HepG2 (cell line): ENCODE results near the gene GAL3ST3. TPM values are rescaled to one million over a fixed set of nuclear protein-coding genes. Genes with fewer than 3 reads are reported as not detected.

Source experiments
- BHLHE40 ChIP-seq: IDR thresholded peaks from 2 replicates; pipeline ENCODE4 v1.6.1; 2011; ENCODE audit warnings: low read length, improper control_type of control experiment
- EEA1 ChIP-seq: sonication (generic); formaldehyde crosslinking; IDR thresholded peaks from 2 replicates; pipeline ENCODE4 v1.5.1; 2020; ENCODE audit warnings: mild to moderate bottlenecking, missing genetic modification reagents, borderline replicate concordance
- MED1 ChIP-seq: sonication (generic); formaldehyde crosslinking; IDR thresholded peaks from 2 replicates; pipeline ENCODE4 v1.4.0; 2020; ENCODE audit warnings: missing genetic modification reagents
- MLLT10 ChIP-seq: sonication (generic); formaldehyde crosslinking; IDR thresholded peaks from 2 replicates; pipeline ENCODE4 v1.4.0; 2020; ENCODE audit warnings: missing genetic modification reagents
- MTA1 ChIP-seq: sonication (generic); formaldehyde crosslinking; IDR thresholded peaks from 2 replicates; pipeline ENCODE4 v1.4.0; 2020; ENCODE audit warnings: missing genetic modification reagents, mild to moderate bottlenecking, borderline replicate concordance
- NBN ChIP-seq: fragments of 450-650 bp; conservative IDR thresholded peaks from 2 replicates; pipeline ENCODE4 v1.6.1; 2017
- NFE2L1 ChIP-seq: sonication (generic); formaldehyde crosslinking; IDR thresholded peaks from 2 replicates; pipeline ENCODE4 v1.4.0; 2020; ENCODE audit warnings: missing genetic modification reagents, mild to moderate bottlenecking, borderline replicate concordance
- NFYB ChIP-seq: sonication (generic); formaldehyde crosslinking; IDR thresholded peaks from 2 replicates; pipeline ENCODE4 v1.4.0; 2020; ENCODE audit warnings: missing genetic modification reagents
- ZNF136 ChIP-seq: sonication (generic); formaldehyde crosslinking; IDR thresholded peaks from 2 replicates; pipeline ENCODE4 v1.8.1; 2022; ENCODE audit warnings: low read depth, mild to moderate bottlenecking, moderate library complexity, missing genetic modification reagents
- ZNF17 ChIP-seq: sonication (generic); formaldehyde crosslinking; IDR thresholded peaks from 2 replicates; pipeline ENCODE4 v1.5.0; 2020; ENCODE audit warnings: mild to moderate bottlenecking, missing genetic modification reagents
- ZNF24 ChIP-seq: fragments of 450-650 bp; IDR thresholded peaks from 2 replicates; pipeline ENCODE4 v1.6.1; 2017; ENCODE audit warnings: antibody characterized with exemption, mild to moderate bottlenecking
- ZNF432 ChIP-seq: sonication (generic); formaldehyde crosslinking; IDR thresholded peaks from 2 replicates; pipeline ENCODE4 v1.5.0; 2020; ENCODE audit warnings: missing genetic modification reagents, mild to moderate bottlenecking, borderline replicate concordance
- ZNF781 ChIP-seq: sonication (generic); formaldehyde crosslinking; IDR thresholded peaks from 2 replicates; pipeline ENCODE4 v1.5.1; 2020; ENCODE audit warnings: borderline replicate concordance, mild to moderate bottlenecking, missing genetic modification reagents; ENCODE audit errors: not compliant biosample characterization
- ZSCAN20 ChIP-seq: sonication (generic); formaldehyde crosslinking; IDR thresholded peaks from 2 replicates; pipeline ENCODE4 v1.4.0; 2020; ENCODE audit warnings: missing genetic modification reagents, mild to moderate bottlenecking, borderline replicate concordance
- polyA plus RNA-seq, 8 experiments: library from polyadenylated mRNA; depleted of rRNA in 3 of 8; stranded (reverse) in 7 of 8; unstranded in 1 of 8; fragments of >200 nt; fragmentation: Illumina TruSeq in 4 of 8; extraction: Trizol in 4 of 8; gene quantifications; 2 replicates each; pipeline versions ENCODE4 v1.2.1 to v1.2.3, GENCODE V29; 2011 to 2016; ENCODE audit warnings: low read depth in 4 of 8, missing spikeins in 1 of 8, mixed read lengths in 1 of 8; ENCODE audit not compliant: insufficient read depth in 1 of 8
- total RNA-seq, 5 experiments: library from RNA; depleted of rRNA; stranded (reverse); fragments of >200 nt; fragmentation: Illumina TruSeq; extraction: Trizol; gene quantifications; 2 replicates each; pipeline ENCODE4 v1.2.3, GENCODE V29; 2016; ENCODE audit warnings: low read depth in 1 of 5
- TF ChIP-seq, protein P1 (sequence below): sonication (generic); formaldehyde crosslinking; IDR thresholded peaks from 2 replicates; pipeline ENCODE4 v1.8.0; 2022; ENCODE audit warnings: mild to moderate bottlenecking, missing genetic modification reagents, borderline replicate concordance
- TF ChIP-seq, protein P2 (sequence below): sonication (generic); formaldehyde crosslinking; conservative IDR thresholded peaks from 2 replicates; pipeline ENCODE4 v1.8.0; 2022; ENCODE audit warnings: missing genetic modification reagents
- TF ChIP-seq, protein P3 (sequence below), 2 experiments: sonication (generic) in 1 of 2; formaldehyde crosslinking in 1 of 2; IDR thresholded peaks; 2 replicates each; pipeline versions ENCODE4 v1.5.1 to v1.6.1; 2011 to 2020; ENCODE audit warnings: borderline replicate concordance in 1 of 2, low read depth in 1 of 2, low read length in 1 of 2, mild to moderate bottlenecking in 1 of 2, missing genetic modification reagents in 1 of 2, moderate library complexity in 1 of 2
- TF ChIP-seq, protein P4 (sequence below): IDR thresholded peaks from 2 replicates; pipeline ENCODE4 v1.6.1; 2018; ENCODE audit warnings: missing genetic modification reagents, mild to moderate bottlenecking, missing compliant biosample characterization
- TF ChIP-seq, protein P5 (sequence below), 2 experiments: sonication (generic) in 1 of 2; formaldehyde crosslinking in 1 of 2; IDR thresholded peaks; 2 replicates each; pipeline versions ENCODE4 v1.4.0 to v1.6.1; 2018 to 2020; ENCODE audit warnings: missing genetic modification reagents in 2 of 2, borderline replicate concordance in 1 of 2, low read depth in 1 of 2, mild to moderate bottlenecking in 1 of 2, missing biosample characterization in 1 of 2

Gene GAL3ST3
- total and polyA plus RNA-seq, 2 of the 13 experiments (the other 11 are each of a cell fraction or from before 2014, with no cell fraction given), result not detected

DNA sequence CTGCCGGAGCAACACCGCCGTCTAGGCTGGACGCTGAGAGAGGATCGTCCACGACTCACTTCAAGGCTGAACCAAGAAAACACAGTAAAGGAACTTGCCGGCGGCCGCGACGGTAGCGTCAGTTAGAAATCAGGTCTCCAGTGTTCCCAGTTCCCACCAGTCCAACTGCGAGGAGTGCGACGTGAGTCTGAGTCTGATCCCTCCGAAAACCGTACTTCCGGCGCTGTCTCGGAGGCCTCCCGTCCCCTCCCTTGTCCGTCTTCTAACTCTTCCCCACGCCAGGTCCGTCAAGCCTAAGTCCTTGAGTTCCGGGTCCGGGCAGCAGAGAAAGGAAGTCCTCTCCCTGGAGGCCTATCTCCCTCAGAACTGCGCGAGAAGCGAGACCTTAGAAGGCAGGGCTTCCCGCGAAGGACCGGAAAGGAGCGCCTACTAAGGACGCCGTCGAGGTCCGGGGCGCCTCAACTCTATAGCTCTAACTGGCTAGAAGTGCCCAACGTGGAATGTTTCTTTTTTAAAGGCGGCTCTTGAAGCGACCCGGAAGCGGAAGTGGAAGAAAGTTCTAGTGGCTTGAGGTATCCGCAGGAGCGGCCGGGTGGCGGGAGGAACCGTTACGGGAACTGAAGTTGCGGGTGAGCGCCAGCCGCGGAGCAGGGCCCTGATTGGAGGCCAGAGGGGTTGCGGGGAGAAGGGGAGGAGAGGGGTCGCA is 46.9 kb downstream of the GAL3ST3 start, which contains the start of the genes BANF1 and EIF1AD (continued):
- TF ChIP-seq ZNF432 (CRISPR knock-in tag) (no peak), ZNF24 (peak; percentile 64; the same call in 1 of the 2 replicates), EEA1 (CRISPR knock-in tag) (peak; percentile 56; the same call in 1 of the 2 replicates), MTA1 (CRISPR knock-in tag) (peak; percentile 94), MED1 (CRISPR knock-in tag) (peak; percentile 75), MLLT10 (no peak), NFE2L1 (CRISPR knock-in tag) (no peak), ZNF781 (CRISPR knock-in tag) (peak; percentile 87), ZNF17 (CRISPR knock-in tag) (no peak), NBN (no peak), NFYB (CRISPR knock-in tag) (peak; percentile 45; the same call in 1 of the 2 replicates), BHLHE40 (0 out of 2 replicates have a peak, but pooled peaks have one; percentile 5), ZNF136 (CRISPR knock-in tag) (peak; percentile 97), ZSCAN20 (CRISPR knock-in tag) (no peak)
- TF ChIP-seq, protein P1, sequence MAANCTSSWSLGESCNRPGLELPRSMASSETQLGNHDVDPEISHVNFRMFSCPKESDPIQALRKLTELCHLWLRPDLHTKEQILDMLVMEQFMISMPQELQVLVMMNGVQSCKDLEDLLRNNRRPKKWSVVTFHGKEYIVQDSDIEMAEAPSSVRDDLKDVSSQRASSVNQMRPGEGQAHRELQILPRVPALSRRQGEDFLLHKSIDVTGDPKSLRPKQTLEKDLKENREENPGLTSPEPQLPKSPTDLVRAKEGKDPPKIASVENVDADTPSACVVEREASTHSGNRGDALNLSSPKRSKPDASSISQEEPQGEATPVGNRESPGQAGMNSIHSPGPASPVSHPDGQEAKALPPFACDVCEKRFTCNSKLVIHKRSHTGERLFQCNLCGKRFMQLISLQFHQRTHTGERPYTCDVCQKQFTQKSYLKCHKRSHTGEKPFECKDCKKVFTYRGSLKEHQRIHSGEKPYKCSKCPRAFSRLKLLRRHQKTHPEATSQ (CRISPR knock-in tag), result peak; percentile 78; the same call in 1 of the 2 replicates
- TF ChIP-seq, protein P2, sequence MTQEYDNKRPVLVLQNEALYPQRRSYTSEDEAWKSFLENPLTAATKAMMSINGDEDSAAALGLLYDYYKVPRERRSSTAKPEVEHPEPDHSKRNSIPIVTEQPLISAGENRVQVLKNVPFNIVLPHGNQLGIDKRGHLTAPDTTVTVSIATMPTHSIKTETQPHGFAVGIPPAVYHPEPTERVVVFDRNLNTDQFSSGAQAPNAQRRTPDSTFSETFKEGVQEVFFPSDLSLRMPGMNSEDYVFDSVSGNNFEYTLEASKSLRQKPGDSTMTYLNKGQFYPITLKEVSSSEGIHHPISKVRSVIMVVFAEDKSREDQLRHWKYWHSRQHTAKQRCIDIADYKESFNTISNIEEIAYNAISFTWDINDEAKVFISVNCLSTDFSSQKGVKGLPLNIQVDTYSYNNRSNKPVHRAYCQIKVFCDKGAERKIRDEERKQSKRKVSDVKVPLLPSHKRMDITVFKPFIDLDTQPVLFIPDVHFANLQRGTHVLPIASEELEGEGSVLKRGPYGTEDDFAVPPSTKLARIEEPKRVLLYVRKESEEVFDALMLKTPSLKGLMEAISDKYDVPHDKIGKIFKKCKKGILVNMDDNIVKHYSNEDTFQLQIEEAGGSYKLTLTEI, result no peak
- TF ChIP-seq, protein P3, sequence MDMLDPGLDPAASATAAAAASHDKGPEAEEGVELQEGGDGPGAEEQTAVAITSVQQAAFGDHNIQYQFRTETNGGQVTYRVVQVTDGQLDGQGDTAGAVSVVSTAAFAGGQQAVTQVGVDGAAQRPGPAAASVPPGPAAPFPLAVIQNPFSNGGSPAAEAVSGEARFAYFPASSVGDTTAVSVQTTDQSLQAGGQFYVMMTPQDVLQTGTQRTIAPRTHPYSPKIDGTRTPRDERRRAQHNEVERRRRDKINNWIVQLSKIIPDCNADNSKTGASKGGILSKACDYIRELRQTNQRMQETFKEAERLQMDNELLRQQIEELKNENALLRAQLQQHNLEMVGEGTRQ (IDR thresholded peaks at IDR 0.05; ENCODE audit: low read depth, low read length), result no peak
- TF ChIP-seq, protein P3 (CRISPR knock-in tag; IDR thresholded peaks at IDR 0.05; ENCODE audit: borderline replicate concordance), result no peak
- TF ChIP-seq, protein P4, sequence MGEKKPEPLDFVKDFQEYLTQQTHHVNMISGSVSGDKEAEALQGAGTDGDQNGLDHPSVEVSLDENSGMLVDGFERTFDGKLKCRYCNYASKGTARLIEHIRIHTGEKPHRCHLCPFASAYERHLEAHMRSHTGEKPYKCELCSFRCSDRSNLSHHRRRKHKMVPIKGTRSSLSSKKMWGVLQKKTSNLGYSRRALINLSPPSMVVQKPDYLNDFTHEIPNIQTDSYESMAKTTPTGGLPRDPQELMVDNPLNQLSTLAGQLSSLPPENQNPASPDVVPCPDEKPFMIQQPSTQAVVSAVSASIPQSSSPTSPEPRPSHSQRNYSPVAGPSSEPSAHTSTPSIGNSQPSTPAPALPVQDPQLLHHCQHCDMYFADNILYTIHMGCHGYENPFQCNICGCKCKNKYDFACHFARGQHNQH (CRISPR knock-in tag), result peak; percentile 88; the same call in 1 of the 2 replicates
- TF ChIP-seq, protein P5, sequence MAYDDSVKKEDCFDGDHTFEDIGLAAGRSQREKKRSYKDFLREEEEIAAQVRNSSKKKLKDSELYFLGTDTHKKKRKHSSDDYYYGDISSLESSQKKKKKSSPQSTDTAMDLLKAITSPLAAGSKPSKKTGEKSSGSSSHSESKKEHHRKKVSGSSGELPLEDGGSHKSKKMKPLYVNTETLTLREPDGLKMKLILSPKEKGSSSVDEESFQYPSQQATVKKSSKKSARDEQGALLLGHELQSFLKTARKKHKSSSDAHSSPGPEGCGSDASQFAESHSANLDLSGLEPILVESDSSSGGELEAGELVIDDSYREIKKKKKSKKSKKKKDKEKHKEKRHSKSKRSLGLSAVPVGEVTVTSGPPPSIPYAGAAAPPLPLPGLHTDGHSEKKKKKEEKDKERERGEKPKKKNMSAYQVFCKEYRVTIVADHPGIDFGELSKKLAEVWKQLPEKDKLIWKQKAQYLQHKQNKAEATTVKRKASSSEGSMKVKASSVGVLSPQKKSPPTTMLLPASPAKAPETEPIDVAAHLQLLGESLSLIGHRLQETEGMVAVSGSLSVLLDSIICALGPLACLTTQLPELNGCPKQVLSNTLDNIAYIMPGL (CRISPR knock-in tag; IDR thresholded peaks at IDR 0.05; ENCODE audit: borderline replicate concordance in 1 of 2, low read depth in 1 of 2), result peak; percentile 90 to 95
